Liver (tissue), 9 donors: ENCODE data around the gene CD300C. TPM values are rescaled to one million over a fixed set of nuclear protein-coding genes. Genes with fewer than 3 reads are reported as not detected.

Experiments used
- DNase-seq: peaks from one replicate; pipeline ENCODE4 v3.0.0-alpha.2; 2017; ENCODE audit warnings: low spot score
- H3K27ac ChIP-seq, 2 donors: one replicate each; pipeline ENCODE4 v1.7.0; 2013; ENCODE audit warnings: inconsistent platforms in 2 of 2, low read length in 2 of 2, control low read depth in 1 of 2, low read depth in 1 of 2, mild to moderate bottlenecking in 1 of 2
- H3K27me3 ChIP-seq, 4 donors: one replicate each; pipeline versions ENCODE4 v1.6.1 to v1.7.0; 2013; ENCODE audit warnings: low read length in 3 of 4, inconsistent platforms in 1 of 4, mild to moderate bottlenecking in 1 of 4, moderate library complexity in 1 of 4; ENCODE audit not compliant: control insufficient read depth in 4 of 4, insufficient read depth in 4 of 4
- H3K36me3 ChIP-seq, 4 donors: one replicate each; pipeline versions ENCODE4 v1.6.1 to v1.7.0; 2013; ENCODE audit warnings: low read length in 3 of 4, mild to moderate bottlenecking in 3 of 4, low read depth in 1 of 4, moderate library complexity in 1 of 4; ENCODE audit not compliant: control insufficient read depth in 4 of 4, insufficient read depth in 3 of 4
- H3K4me1 ChIP-seq, 4 donors: one replicate each; pipeline versions ENCODE4 v1.6.1 to v1.7.0; 2013; ENCODE audit warnings: low read length in 3 of 4, mild to moderate bottlenecking in 3 of 4, moderate library complexity in 1 of 4; ENCODE audit not compliant: control insufficient read depth in 4 of 4, insufficient read depth in 4 of 4
- H3K4me3 ChIP-seq, 3 donors: one replicate each; pipeline versions ENCODE4 v1.6.1 to v1.7.0; 2013; ENCODE audit warnings: low read length in 3 of 3, control low read depth in 1 of 3, low read depth in 1 of 3, mild to moderate bottlenecking in 1 of 3
- H3K9ac ChIP-seq, 2 donors: one replicate each; pipeline ENCODE4 v1.7.0; 2013; ENCODE audit warnings: low read length in 2 of 2, mild to moderate bottlenecking in 2 of 2, moderate library complexity in 2 of 2, control low read depth in 1 of 2, low read depth in 1 of 2
- H3K9me3 ChIP-seq, 4 donors: one replicate each; pipeline versions ENCODE4 v1.6.1 to v1.7.0; 2013; ENCODE audit warnings: low read length in 3 of 4; ENCODE audit not compliant: control insufficient read depth in 4 of 4
- ATF3 ChIP-seq: IDR thresholded peaks from 2 replicates; pipeline ENCODE4 v1.6.1; 2016; ENCODE audit warnings: antibody characterized with exemption
- CTCF ChIP-seq: fragments of 150-350 bp; IDR thresholded peaks from 2 replicates; pipeline ENCODE4 v1.5.1; 2017; ENCODE audit warnings: improper control_type of control experiment, low read depth, low read length; ENCODE audit not compliant: missing input control
- EGR1 ChIP-seq, 2 donors: IDR thresholded peaks; 2 replicates each; pipeline ENCODE4 v1.6.1; 2016 to 2018; ENCODE audit warnings: antibody characterized with exemption in 2 of 2, low read depth in 2 of 2
- FOXA1 ChIP-seq: IDR thresholded peaks from 2 replicates; pipeline ENCODE4 v1.6.1; 2016; ENCODE audit warnings: antibody characterized with exemption
- FOXA2 ChIP-seq: IDR thresholded peaks from 2 replicates; pipeline ENCODE4 v1.6.1; 2016; ENCODE audit warnings: antibody characterized with exemption
- GABPA ChIP-seq, 2 donors: IDR thresholded peaks in 1 of 2; conservative IDR thresholded peaks in 1 of 2; 2 replicates each; pipeline ENCODE4 v1.6.1; 2016; ENCODE audit warnings: antibody characterized with exemption in 2 of 2, mild to moderate bottlenecking in 1 of 2, moderate library complexity in 1 of 2
- HNF4A ChIP-seq, 2 donors: conservative IDR thresholded peaks; 2 replicates each; pipeline ENCODE4 v1.6.1; 2016; ENCODE audit warnings: antibody characterized with exemption in 2 of 2, mild to moderate bottlenecking in 2 of 2
- HNF4G ChIP-seq: IDR thresholded peaks from 2 replicates; pipeline ENCODE4 v1.6.1; 2016; ENCODE audit warnings: antibody characterized with exemption
- JUND ChIP-seq, 2 donors: IDR thresholded peaks; 2 replicates each; pipeline ENCODE4 v1.6.1; 2016; ENCODE audit warnings: antibody characterized with exemption in 2 of 2
- MAX ChIP-seq: IDR thresholded peaks from 2 replicates; pipeline ENCODE4 v1.6.1; 2016; ENCODE audit warnings: antibody characterized with exemption
- NR2F2 ChIP-seq: IDR thresholded peaks from 2 replicates; pipeline ENCODE4 v1.6.1; 2016; ENCODE audit warnings: antibody characterized with exemption
- RAD21 ChIP-seq, 2 donors: IDR thresholded peaks; 2 replicates each; pipeline ENCODE4 v1.6.1; 2016; ENCODE audit warnings: antibody characterized with exemption in 2 of 2, mild to moderate bottlenecking in 2 of 2
- REST ChIP-seq: IDR thresholded peaks from 2 replicates; pipeline ENCODE4 v1.6.1; 2016; ENCODE audit warnings: antibody characterized with exemption, mild to moderate bottlenecking
- RXRA ChIP-seq, 2 donors: IDR thresholded peaks; 2 replicates each; pipeline ENCODE4 v1.6.1; 2017 to 2018; ENCODE audit warnings: antibody characterized with exemption in 2 of 2, mild to moderate bottlenecking in 1 of 2
- SP1 ChIP-seq: IDR thresholded peaks from 2 replicates; pipeline ENCODE4 v1.6.1; 2018; ENCODE audit warnings: antibody characterized with exemption, mild to moderate bottlenecking
- TAF1 ChIP-seq: conservative IDR thresholded peaks from 2 replicates; pipeline ENCODE4 v1.6.1; 2016; ENCODE audit warnings: antibody characterized with exemption, mild to moderate bottlenecking
- YY1 ChIP-seq: IDR thresholded peaks from 2 replicates; pipeline ENCODE4 v1.6.1; 2016; ENCODE audit warnings: antibody characterized with exemption, mild to moderate bottlenecking
- ZBTB33 ChIP-seq: IDR thresholded peaks from 2 replicates; pipeline ENCODE4 v1.6.1; 2016; ENCODE audit warnings: antibody characterized with exemption
- WGBS: extraction: QIAGEN DNeasy Blood & Tissue Kit; methylation state at CpG from one replicate; pipeline ENCODE4 v1.1.7; 2013; 5-methylcytosine and 5-hydroxymethylcytosine counted together
- polyA plus RNA-seq, 2 donors: library from polyadenylated mRNA; stranded (reverse) in 1 of 2; unstranded in 1 of 2; fragments of 200-250 nt in 1 of 2; fragments of >200 nt in 1 of 2; fragmentation: Nextera tagmentation in 1 of 2; extraction: Ambion mirVana in 1 of 2; gene quantifications; one replicate each; pipeline versions ENCODE4 v1.2.1 to v1.2.3, GENCODE V29; 2013 to 2015
- total RNA-seq, 2 donors: library from RNA; depleted of rRNA; stranded (reverse); fragments of >200 nt; gene quantifications; one replicate each; pipeline ENCODE4 v1.2.3, GENCODE V29; 2014
- donor health status: healthy.
- donor health status: healthy.
- donor health status: healthy.
- donor health status: healthy.
- donor health status: healthy.

The CD300C gene
- total and polyA plus RNA-seq, 4 donors = 0.17 to 1.5 (median 1.0) TPM

- Histone ChIP-seq H3K4me1 (no peaks in the 10 kb centered on the region), H3K27me3 (peaks cover 0 to 10% (median 0%) of the 10 kb centered on the region in 4 donors), H3K4me3 (no peak overlapping the region), H3K36me3 (no peaks in the 10 kb centered on the region), H3K9me3 (no peaks in the 10 kb centered on the region), H3K9ac (no peak overlapping the region), H3K27ac (peak overlapping the region; percentile 12 to 17)
- 58% methylated on average over 10 of the region's 10 CpGs for WGBS
- no peak for TF ChIP-seq SP1
- no peak for TF ChIP-seq MAX
- no peak for TF ChIP-seq REST
- TF ChIP-seq YY1 = peak; percentile 90
- no peak for TF ChIP-seq HNF4G
- no peak for TF ChIP-seq GABPA (IDR thresholded peaks at IDR 0.05 in 1 of 2, conservative IDR thresholded peaks at IDR 0.05 in 1 of 2)
- TF ChIP-seq EGR1 (IDR thresholded peaks at IDR 0.05; ENCODE audit: low read depth in 2 of 2) = no peak
- no peak for TF ChIP-seq HNF4A (conservative IDR thresholded peaks at IDR 0.05)
- peak; percentile 31 for DNase-seq
Measured at GRCh38 chr17:74532115-74532514, 13.8 kb downstream of the CD300C start.

- Histone ChIP-seq H3K4me1 (no peaks in the 10 kb centered on the region), H3K9ac (no peak within 1 kb of the TSS), H3K27ac (peak within 1 kb of the TSS; percentile 19 to 35), H3K9me3 (no peaks in the 10 kb centered on the region), H3K27me3 (peaks cover 0 to 8% (median 0%) of the 10 kb centered on the region in 4 donors), H3K36me3 (no peaks in the 10 kb centered on the region), H3K4me3 (no peak within 1 kb of the TSS)
- WGBS = 57% methylated on average over 10 of the region's 10 CpGs
- TF ChIP-seq ATF3 (no peak), ZBTB33 (no peak), NR2F2 (no peak), FOXA2 (no peak), HNF4A (conservative IDR thresholded peaks at IDR 0.05) (no peak), FOXA1 (no peak), EGR1 (IDR thresholded peaks at IDR 0.05; ENCODE audit: low read depth in 2 of 2) (no peak), REST (no peak), RXRA (IDR thresholded peaks at IDR 0.05) (no peak), JUND (IDR thresholded peaks at IDR 0.05) (no peak), CTCF (no peak), YY1 (no peak), TAF1 (no peak), RAD21 (IDR thresholded peaks at IDR 0.05) (no peak), SP1 (no peak), GABPA (IDR thresholded peaks at IDR 0.05 in 1 of 2, conservative IDR thresholded peaks at IDR 0.05 in 1 of 2) (no peak), MAX (no peak), HNF4G (no peak)
- DNase-seq = peak; percentile 12
Measured at GRCh38 chr17:74531231-74531761, 14.6 kb downstream of the CD300C start, which contains the start of gene CD300LB. CD300LB (minus strand) TSS chr17:74531475; CDS start chr17:74531350, 125 bp downstream.
